ENCODE measurements around the gene EXOC4.

The EXOC4 gene

GRCh38 chr7:133746305-133746704 is 493.4 kb downstream of the EXOC4 start:
- Histone ChIP-seq H3K4me3 (ENCODE audit: insufficient read length, low read depth) (no peak overlapping the region), H3K27me3 (ENCODE audit: insufficient read depth, insufficient read length) (no peaks in the 10 kb centered on the region), H3K4me1 (ENCODE audit: insufficient read depth, insufficient read length) (no peaks in the 10 kb centered on the region), H3K9me3 (ENCODE audit: insufficient read depth, low read length) (no peaks in the 10 kb centered on the region), H3K36me3 (ENCODE audit: insufficient read depth, insufficient read length, low read length) (no peaks in the 10 kb centered on the region), H3K9ac (ENCODE audit: insufficient read length, low read depth) (no peak overlapping the region)
- no peak for DNase-seq (ENCODE audit: low read depth, low spot score)
- TF ChIP-seq YY1 (IDR thresholded peaks at IDR 0.05; ENCODE audit: insufficient read depth, insufficient read length) (no peak), ZNF274 (IDR thresholded peaks at IDR 0.05; ENCODE audit: low read depth, low read length) (no peak), SUZ12 (IDR thresholded peaks at IDR 0.05; ENCODE audit: extremely low read depth, insufficient read depth, insufficient read length) (no peak)

GRCh38 chr7:133746847-133747246 is 494.0 kb downstream of the EXOC4 start:
- Histone ChIP-seq H3K4me1 (ENCODE audit: insufficient read depth, insufficient read length) (no peaks in the 10 kb centered on the region), H3K9ac (ENCODE audit: insufficient read length, low read depth) (no peak overlapping the region), H3K9me3 (ENCODE audit: insufficient read depth, low read length) (no peaks in the 10 kb centered on the region), H3K4me3 (ENCODE audit: insufficient read length, low read depth) (no peak overlapping the region), H3K36me3 (ENCODE audit: insufficient read depth, insufficient read length, low read length) (no peaks in the 10 kb centered on the region), H3K27me3 (ENCODE audit: insufficient read depth, insufficient read length) (no peaks in the 10 kb centered on the region)
- TF ChIP-seq ZNF274 (IDR thresholded peaks at IDR 0.05; ENCODE audit: low read depth, low read length), result no peak
- no peak for TF ChIP-seq YY1 (IDR thresholded peaks at IDR 0.05; ENCODE audit: insufficient read depth, insufficient read length)
- TF ChIP-seq SUZ12 (IDR thresholded peaks at IDR 0.05; ENCODE audit: extremely low read depth, insufficient read depth, insufficient read length), result no peak
- DNase-seq (ENCODE audit: low read depth, low spot score), result no peak

- Histone ChIP-seq H3K9ac (ENCODE audit: insufficient read length, low read depth) (no peak overlapping the region), H3K27me3 (ENCODE audit: insufficient read depth, insufficient read length) (no peaks in the 10 kb centered on the region), H3K36me3 (ENCODE audit: insufficient read depth, insufficient read length, low read length) (no peaks in the 10 kb centered on the region), H3K9me3 (ENCODE audit: insufficient read depth, low read length) (no peaks in the 10 kb centered on the region), H3K4me3 (ENCODE audit: insufficient read length, low read depth) (no peak overlapping the region), H3K4me1 (ENCODE audit: insufficient read depth, insufficient read length) (no peaks in the 10 kb centered on the region)
- TF ChIP-seq SUZ12 (IDR thresholded peaks at IDR 0.05; ENCODE audit: extremely low read depth, insufficient read depth, insufficient read length) (no peak), ZNF274 (IDR thresholded peaks at IDR 0.05; ENCODE audit: low read depth, low read length) (no peak), YY1 (IDR thresholded peaks at IDR 0.05; ENCODE audit: insufficient read depth, insufficient read length) (no peak)
- no peak for DNase-seq (ENCODE audit: low read depth, low spot score)
Measured at GRCh38 chr7:133748443-133749407, 495.8 kb downstream of the EXOC4 start.

GRCh38 chr7:133750287-133750686 is 497.4 kb downstream of the EXOC4 start:
- Histone ChIP-seq H3K9ac (ENCODE audit: insufficient read length, low read depth) (no peak overlapping the region), H3K27me3 (ENCODE audit: insufficient read depth, insufficient read length) (no peaks in the 10 kb centered on the region), H3K4me1 (ENCODE audit: insufficient read depth, insufficient read length) (no peaks in the 10 kb centered on the region), H3K4me3 (ENCODE audit: insufficient read length, low read depth) (no peak overlapping the region), H3K9me3 (ENCODE audit: insufficient read depth, low read length) (no peaks in the 10 kb centered on the region), H3K36me3 (ENCODE audit: insufficient read depth, insufficient read length, low read length) (no peaks in the 10 kb centered on the region)
- no peak for TF ChIP-seq YY1 (IDR thresholded peaks at IDR 0.05; ENCODE audit: insufficient read depth, insufficient read length)
- TF ChIP-seq SUZ12 (IDR thresholded peaks at IDR 0.05; ENCODE audit: extremely low read depth, insufficient read depth, insufficient read length), result no peak
- no peak for TF ChIP-seq ZNF274 (IDR thresholded peaks at IDR 0.05; ENCODE audit: low read depth, low read length)
- peak; percentile 54 for DNase-seq (ENCODE audit: low read depth, low spot score)

GRCh38 chr7:133751079-133751478 is 498.2 kb downstream of the EXOC4 start:
- DNase-seq (ENCODE audit: low read depth, low spot score), result no peak
- Histone ChIP-seq H3K4me1 (ENCODE audit: insufficient read depth, insufficient read length) (no peaks in the 10 kb centered on the region), H3K27me3 (ENCODE audit: insufficient read depth, insufficient read length) (no peaks in the 10 kb centered on the region), H3K36me3 (ENCODE audit: insufficient read depth, insufficient read length, low read length) (no peaks in the 10 kb centered on the region), H3K4me3 (ENCODE audit: insufficient read length, low read depth) (no peak overlapping the region), H3K9me3 (ENCODE audit: insufficient read depth, low read length) (no peaks in the 10 kb centered on the region), H3K9ac (ENCODE audit: insufficient read length, low read depth) (no peak overlapping the region)
- no peak for TF ChIP-seq YY1 (IDR thresholded peaks at IDR 0.05; ENCODE audit: insufficient read depth, insufficient read length)
- no peak for TF ChIP-seq ZNF274 (IDR thresholded peaks at IDR 0.05; ENCODE audit: low read depth, low read length)
- no peak for TF ChIP-seq SUZ12 (IDR thresholded peaks at IDR 0.05; ENCODE audit: extremely low read depth, insufficient read depth, insufficient read length)

GRCh38 chr7:133753513-133753912 is 500.6 kb downstream of the EXOC4 start:
- no peak for TF ChIP-seq YY1 (IDR thresholded peaks at IDR 0.05; ENCODE audit: insufficient read depth, insufficient read length)
- TF ChIP-seq SUZ12 (IDR thresholded peaks at IDR 0.05; ENCODE audit: extremely low read depth, insufficient read depth, insufficient read length), result no peak
- TF ChIP-seq ZNF274 (IDR thresholded peaks at IDR 0.05; ENCODE audit: low read depth, low read length), result no peak
- no peak for DNase-seq (ENCODE audit: low read depth, low spot score)
- Histone ChIP-seq H3K4me1 (ENCODE audit: insufficient read depth, insufficient read length) (no peaks in the 10 kb centered on the region), H3K27me3 (ENCODE audit: insufficient read depth, insufficient read length) (no peaks in the 10 kb centered on the region), H3K36me3 (ENCODE audit: insufficient read depth, insufficient read length, low read length) (no peaks in the 10 kb centered on the region), H3K4me3 (ENCODE audit: insufficient read length, low read depth) (no peak overlapping the region), H3K9ac (ENCODE audit: insufficient read length, low read depth) (no peak overlapping the region), H3K9me3 (ENCODE audit: insufficient read depth, low read length) (no peaks in the 10 kb centered on the region)

GRCh38 chr7:133754708-133755107 is 501.8 kb downstream of the EXOC4 start:
- Histone ChIP-seq H3K27me3 (ENCODE audit: insufficient read depth, insufficient read length) (no peaks in the 10 kb centered on the region), H3K4me3 (ENCODE audit: insufficient read length, low read depth) (no peak overlapping the region), H3K4me1 (ENCODE audit: insufficient read depth, insufficient read length) (no peaks in the 10 kb centered on the region), H3K36me3 (ENCODE audit: insufficient read depth, insufficient read length, low read length) (no peaks in the 10 kb centered on the region), H3K9ac (ENCODE audit: insufficient read length, low read depth) (no peak overlapping the region), H3K9me3 (ENCODE audit: insufficient read depth, low read length) (no peaks in the 10 kb centered on the region)
- no peak for DNase-seq (ENCODE audit: low read depth, low spot score)
- TF ChIP-seq ZNF274 (IDR thresholded peaks at IDR 0.05; ENCODE audit: low read depth, low read length) (no peak), YY1 (IDR thresholded peaks at IDR 0.05; ENCODE audit: insufficient read depth, insufficient read length) (no peak), SUZ12 (IDR thresholded peaks at IDR 0.05; ENCODE audit: extremely low read depth, insufficient read depth, insufficient read length) (no peak)

Data from NT2/D1 (cell line).